ENCODE results near the gene CWC27. TPM values are rescaled to one million over a fixed set of nuclear protein-coding genes. Genes with fewer than 3 reads are reported as not detected.

The CWC27 gene
- total and polyA plus RNA-seq, 2 donors: 16.4 to 21.8 TPM

- WGBS: 1% methylated on average over 68 of the region's 68 CpGs
- DNase-seq (ENCODE audit: extremely low spot score): peak; percentile 78
- no peaks in the 10 kb centered on the region for H3K4me1 ChIP-seq (ENCODE audit: insufficient read depth)
- no peaks in the 10 kb centered on the region for H3K36me3 ChIP-seq (ENCODE audit: insufficient read depth)
- peak overlapping the region; percentile 52 for H3K4me3 ChIP-seq (ENCODE audit: low read depth, low read length)
- peak overlapping the region; percentile 99 for H3K27ac ChIP-seq (ENCODE audit: low read depth)
Observed at GRCh38 chr5:65035211-65036206, 266.8 kb downstream of the CWC27 start.

GRCh38 chr5:65037831-65038815 is 269.4 kb downstream of the CWC27 start:
- no peak overlapping the region for H3K27ac ChIP-seq (ENCODE audit: low read depth)
- H3K36me3 ChIP-seq (ENCODE audit: insufficient read depth): no peaks in the 10 kb centered on the region
- no peak overlapping the region for H3K4me3 ChIP-seq (ENCODE audit: low read depth, low read length)
- no peak for DNase-seq (ENCODE audit: extremely low spot score)
- H3K4me1 ChIP-seq (ENCODE audit: insufficient read depth): no peaks in the 10 kb centered on the region
- WGBS: 68% methylated on average over 9 of the region's 9 CpGs

- H3K4me3 ChIP-seq (ENCODE audit: low read depth, low read length): no peak overlapping the region
- no peak for DNase-seq (ENCODE audit: extremely low spot score)
- no peak overlapping the region for H3K27ac ChIP-seq (ENCODE audit: low read depth)
- 75% methylated on average over 2 of the region's 2 CpGs for WGBS
- no peaks in the 10 kb centered on the region for H3K36me3 ChIP-seq (ENCODE audit: insufficient read depth)
- H3K4me1 ChIP-seq (ENCODE audit: insufficient read depth): no peaks in the 10 kb centered on the region
Observed at GRCh38 chr5:65041296-65042158, 272.8 kb downstream of the CWC27 start.

- Histone ChIP-seq H3K4me1 (ENCODE audit: insufficient read depth) (no peaks in the 10 kb centered on the region), H3K4me3 (ENCODE audit: low read depth, low read length) (no peak overlapping the region), H3K36me3 (ENCODE audit: insufficient read depth) (no peaks in the 10 kb centered on the region), H3K27ac (ENCODE audit: low read depth) (no peak overlapping the region)
- DNase-seq (ENCODE audit: extremely low spot score): no peak
- 96% methylated on average over 5 of the region's 5 CpGs for WGBS
Observed at GRCh38 chr5:65043843-65044359, 275.2 kb downstream of the CWC27 start.

GRCh38 chr5:65047225-65047624 is 278.5 kb downstream of the CWC27 start:
- no peaks in the 10 kb centered on the region for H3K36me3 ChIP-seq (ENCODE audit: insufficient read depth)
- WGBS: 48% methylated on average over 3 of the region's 3 CpGs
- no peak overlapping the region for H3K27ac ChIP-seq (ENCODE audit: low read depth)
- H3K4me3 ChIP-seq (ENCODE audit: low read depth, low read length): no peak overlapping the region
- no peaks in the 10 kb centered on the region for H3K4me1 ChIP-seq (ENCODE audit: insufficient read depth)
- DNase-seq (ENCODE audit: extremely low spot score): no peak

GRCh38 chr5:65047948-65048690 is 279.4 kb downstream of the CWC27 start:
- no peak overlapping the region for H3K4me3 ChIP-seq (ENCODE audit: low read depth, low read length)
- 68% methylated on average over 2 of the region's 2 CpGs for WGBS
- no peaks in the 10 kb centered on the region for H3K4me1 ChIP-seq (ENCODE audit: insufficient read depth)
- no peaks in the 10 kb centered on the region for H3K36me3 ChIP-seq (ENCODE audit: insufficient read depth)
- no peak for DNase-seq (ENCODE audit: extremely low spot score)
- H3K27ac ChIP-seq (ENCODE audit: low read depth): no peak overlapping the region

- Histone ChIP-seq H3K36me3 (ENCODE audit: insufficient read depth) (no peaks in the 10 kb centered on the region), H3K27ac (ENCODE audit: low read depth) (no peak overlapping the region), H3K4me1 (ENCODE audit: insufficient read depth) (no peaks in the 10 kb centered on the region), H3K4me3 (ENCODE audit: low read depth, low read length) (no peak overlapping the region)
- no peak for DNase-seq (ENCODE audit: extremely low spot score)
Observed at GRCh38 chr5:65050140-65050539, 281.4 kb downstream of the CWC27 start.

GRCh38 chr5:65050826-65051498 is 282.2 kb downstream of the CWC27 start:
- 52% methylated on average over 5 of the region's 5 CpGs for WGBS
- Histone ChIP-seq H3K4me3 (ENCODE audit: low read depth, low read length) (no peak overlapping the region), H3K36me3 (ENCODE audit: insufficient read depth) (no peaks in the 10 kb centered on the region), H3K27ac (ENCODE audit: low read depth) (no peak overlapping the region), H3K4me1 (ENCODE audit: insufficient read depth) (no peaks in the 10 kb centered on the region)
- no peak for DNase-seq (ENCODE audit: extremely low spot score)

- Histone ChIP-seq H3K27ac (ENCODE audit: low read depth) (no peak overlapping the region), H3K4me1 (ENCODE audit: insufficient read depth) (no peaks in the 10 kb centered on the region), H3K36me3 (ENCODE audit: insufficient read depth) (no peaks in the 10 kb centered on the region), H3K4me3 (ENCODE audit: low read depth, low read length) (no peak overlapping the region)
- DNase-seq (ENCODE audit: extremely low spot score): no peak
- 99% methylated on average over 1 of the region's 1 CpG for WGBS
Observed at GRCh38 chr5:65055938-65056337, 287.2 kb downstream of the CWC27 start.

- Histone ChIP-seq H3K36me3 (ENCODE audit: insufficient read depth) (no peaks in the 10 kb centered on the region), H3K27ac (ENCODE audit: low read depth) (no peak overlapping the region), H3K4me3 (ENCODE audit: low read depth, low read length) (no peak overlapping the region), H3K4me1 (ENCODE audit: insufficient read depth) (no peaks in the 10 kb centered on the region)
- DNase-seq (ENCODE audit: extremely low spot score): no peak
- 84% methylated on average over 6 of the region's 6 CpGs for WGBS
Observed at GRCh38 chr5:65059681-65060598, 291.2 kb downstream of the CWC27 start.

GRCh38 chr5:65061250-65061973 is 292.7 kb downstream of the CWC27 start:
- Histone ChIP-seq H3K4me3 (ENCODE audit: low read depth, low read length) (no peak overlapping the region), H3K36me3 (ENCODE audit: insufficient read depth) (no peaks in the 10 kb centered on the region), H3K27ac (ENCODE audit: low read depth) (no peak overlapping the region), H3K4me1 (ENCODE audit: insufficient read depth) (no peaks in the 10 kb centered on the region)
- no peak for DNase-seq (ENCODE audit: extremely low spot score)
- WGBS: 82% methylated on average over 9 of the region's 9 CpGs

Data from urinary bladder (tissue), 4 donors.